ENCODE results near the gene SORCS1. TPM values are rescaled to one million over a fixed set of nuclear protein-coding genes. Genes with fewer than 3 reads are reported as not detected.

Gene SORCS1
- polyA plus RNA-seq, 1 of the 3 experiments (the other 2 are of a cell fraction): 0.66 TPM

DNA sequence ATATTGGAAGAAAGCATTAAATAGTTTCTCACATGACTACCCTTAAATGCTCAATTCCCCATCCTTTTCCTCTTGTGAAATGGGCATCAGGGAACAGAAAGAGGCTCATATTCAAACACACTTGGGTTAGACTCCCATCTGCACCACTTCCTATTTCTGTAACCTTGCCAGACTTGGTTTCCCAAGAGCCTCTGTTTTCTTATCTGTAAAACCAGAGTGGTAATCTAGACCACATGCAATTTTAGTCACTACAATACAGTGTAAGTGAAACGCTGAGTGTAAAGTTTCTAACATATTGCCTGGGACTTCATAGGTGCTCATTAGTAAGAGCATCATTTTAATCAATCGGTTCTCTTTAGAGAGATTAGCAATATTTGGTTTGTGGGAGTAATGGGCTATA is 136.3 kb downstream of the SORCS1 start:
- Histone ChIP-seq H3K4me3 (ENCODE audit: low read depth in 2 of 2, low read length in 1 of 2) (no peak overlapping the region), H3K9me2 (no peaks in the 10 kb centered on the region), H3K27ac (ENCODE audit: low read depth in 2 of 2, low read length in 1 of 2) (peak overlapping the region in 1 of 2 experiments; percentile 60; a peak in 2 of 4 replicates), H3F3A (replicated peaks; ENCODE audit: insufficient read depth) (no peaks in the 10 kb centered on the region), H3K9me3 (no peaks in the 10 kb centered on the region), H3K9ac (no peak overlapping the region), H4K20me1 (ENCODE audit: insufficient read depth) (no peaks in the 10 kb centered on the region), H2AFZ (ENCODE audit: low read depth) (no peak overlapping the region), H3K79me2 (ENCODE audit: insufficient read depth) (no peaks in the 10 kb centered on the region), H3K4me2 (no peak overlapping the region), H3K27me3 (ENCODE audit: insufficient read depth) (no peaks in the 10 kb centered on the region), H3K36me3 (replicated peaks in 1 of 2; ENCODE audit: control insufficient read depth in 1 of 2, insufficient read depth in 2 of 2, low read length in 1 of 2) (no peaks in the 10 kb centered on the region), H3K4me1 (ENCODE audit: control insufficient read depth in 1 of 2, insufficient read depth in 2 of 2, low read depth in 1 of 2, low read length in 1 of 2) (peaks cover 6 to 32% of the 10 kb centered on the region in 2 experiments; a peak in 2 of 4 replicates)
- 50% methylated on average over 2 of the region's 2 CpGs for WGBS (ENCODE audit: low lambda C conversion rate)
- DNase-seq: no peak
- CTCF ChIA-PET: no interaction called here
- TF ChIP-seq GABPA (IDR thresholded peaks at IDR 0.05; ENCODE audit: low read depth) (no peak), FOSL2 (IDR thresholded peaks at IDR 0.05; ENCODE audit: borderline replicate concordance, low read depth) (no peak), TAF1 (IDR thresholded peaks at IDR 0.05; ENCODE audit: borderline replicate concordance, low read depth, low read length) (no peak), TEAD4 (IDR thresholded peaks at IDR 0.05; ENCODE audit: borderline replicate concordance, insufficient read depth) (no peak), EP300 (IDR thresholded peaks at IDR 0.05; ENCODE audit: borderline replicate concordance in 1 of 2, low read depth in 1 of 2, low read length in 1 of 2) (no peak), POLR2AphosphoS5 (IDR thresholded peaks at IDR 0.05; ENCODE audit: low read depth, low read length) (no peak), TCF12 (IDR thresholded peaks at IDR 0.05) (no peak), CHD2 (IDR thresholded peaks at IDR 0.05; ENCODE audit: low read length, partially characterized antibody) (no peak), FOXM1 (IDR thresholded peaks at IDR 0.05; ENCODE audit: low read depth) (no peak), MEF2A (IDR thresholded peaks at IDR 0.05; ENCODE audit: borderline replicate concordance, low read depth) (no peak), RFX5 (IDR thresholded peaks at IDR 0.05; ENCODE audit: low read length) (no peak), RCOR1 (IDR thresholded peaks at IDR 0.05; ENCODE audit: low read length) (no peak), EZH2phosphoT487 (IDR thresholded peaks at IDR 0.05; ENCODE audit: borderline replicate concordance, low read depth) (no peak), FOXJ3 (CRISPR knock-in tag; IDR thresholded peaks at IDR 0.05) (no peak), GATA2 (CRISPR knock-in tag; IDR thresholded peaks at IDR 0.05) (no peak), RXRA (IDR thresholded peaks at IDR 0.05; ENCODE audit: borderline replicate concordance, low read depth) (no peak), NFIC (IDR thresholded peaks at IDR 0.05; ENCODE audit: borderline replicate concordance) (no peak)
- TF ChIP-seq, protein P1, sequence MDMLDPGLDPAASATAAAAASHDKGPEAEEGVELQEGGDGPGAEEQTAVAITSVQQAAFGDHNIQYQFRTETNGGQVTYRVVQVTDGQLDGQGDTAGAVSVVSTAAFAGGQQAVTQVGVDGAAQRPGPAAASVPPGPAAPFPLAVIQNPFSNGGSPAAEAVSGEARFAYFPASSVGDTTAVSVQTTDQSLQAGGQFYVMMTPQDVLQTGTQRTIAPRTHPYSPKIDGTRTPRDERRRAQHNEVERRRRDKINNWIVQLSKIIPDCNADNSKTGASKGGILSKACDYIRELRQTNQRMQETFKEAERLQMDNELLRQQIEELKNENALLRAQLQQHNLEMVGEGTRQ (IDR thresholded peaks at IDR 0.05; ENCODE audit: borderline replicate concordance, low read depth, low read length): no peak
- TF ChIP-seq, protein P2, sequence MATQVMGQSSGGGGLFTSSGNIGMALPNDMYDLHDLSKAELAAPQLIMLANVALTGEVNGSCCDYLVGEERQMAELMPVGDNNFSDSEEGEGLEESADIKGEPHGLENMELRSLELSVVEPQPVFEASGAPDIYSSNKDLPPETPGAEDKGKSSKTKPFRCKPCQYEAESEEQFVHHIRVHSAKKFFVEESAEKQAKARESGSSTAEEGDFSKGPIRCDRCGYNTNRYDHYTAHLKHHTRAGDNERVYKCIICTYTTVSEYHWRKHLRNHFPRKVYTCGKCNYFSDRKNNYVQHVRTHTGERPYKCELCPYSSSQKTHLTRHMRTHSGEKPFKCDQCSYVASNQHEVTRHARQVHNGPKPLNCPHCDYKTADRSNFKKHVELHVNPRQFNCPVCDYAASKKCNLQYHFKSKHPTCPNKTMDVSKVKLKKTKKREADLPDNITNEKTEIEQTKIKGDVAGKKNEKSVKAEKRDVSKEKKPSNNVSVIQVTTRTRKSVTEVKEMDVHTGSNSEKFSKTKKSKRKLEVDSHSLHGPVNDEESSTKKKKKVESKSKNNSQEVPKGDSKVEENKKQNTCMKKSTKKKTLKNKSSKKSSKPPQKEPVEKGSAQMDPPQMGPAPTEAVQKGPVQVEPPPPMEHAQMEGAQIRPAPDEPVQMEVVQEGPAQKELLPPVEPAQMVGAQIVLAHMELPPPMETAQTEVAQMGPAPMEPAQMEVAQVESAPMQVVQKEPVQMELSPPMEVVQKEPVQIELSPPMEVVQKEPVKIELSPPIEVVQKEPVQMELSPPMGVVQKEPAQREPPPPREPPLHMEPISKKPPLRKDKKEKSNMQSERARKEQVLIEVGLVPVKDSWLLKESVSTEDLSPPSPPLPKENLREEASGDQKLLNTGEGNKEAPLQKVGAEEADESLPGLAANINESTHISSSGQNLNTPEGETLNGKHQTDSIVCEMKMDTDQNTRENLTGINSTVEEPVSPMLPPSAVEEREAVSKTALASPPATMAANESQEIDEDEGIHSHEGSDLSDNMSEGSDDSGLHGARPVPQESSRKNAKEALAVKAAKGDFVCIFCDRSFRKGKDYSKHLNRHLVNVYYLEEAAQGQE (IDR thresholded peaks at IDR 0.05; ENCODE audit: low read depth, low read length): no peak
- TF ChIP-seq, protein P3, sequence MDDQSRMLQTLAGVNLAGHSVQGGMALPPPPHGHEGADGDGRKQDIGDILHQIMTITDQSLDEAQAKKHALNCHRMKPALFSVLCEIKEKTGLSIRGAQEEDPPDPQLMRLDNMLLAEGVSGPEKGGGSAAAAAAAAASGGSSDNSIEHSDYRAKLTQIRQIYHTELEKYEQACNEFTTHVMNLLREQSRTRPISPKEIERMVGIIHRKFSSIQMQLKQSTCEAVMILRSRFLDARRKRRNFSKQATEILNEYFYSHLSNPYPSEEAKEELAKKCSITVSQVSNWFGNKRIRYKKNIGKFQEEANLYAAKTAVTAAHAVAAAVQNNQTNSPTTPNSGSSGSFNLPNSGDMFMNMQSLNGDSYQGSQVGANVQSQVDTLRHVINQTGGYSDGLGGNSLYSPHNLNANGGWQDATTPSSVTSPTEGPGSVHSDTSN (IDR thresholded peaks at IDR 0.05): no peak
- POLR2A ChIA-PET: no interaction called here
